T-helper 1 cell treated with Interleukin-12 subunit alpha and Interleukin-12 subunit beta and Interleukin-4 antibody, amounts not matched to agents 30 μg/mL and 1 μg/mL, for 36 hours (primary cell): Measurements from ENCODE around the gene RNF215.
A peak's percentile ranks its signal among the peaks of the same experiment; 100 is the strongest.

Experiments
- H3K27ac Mint-ChIP-seq: one replicate; pipeline ENCODE4 v1.8.0; 2021; ENCODE audit warnings: mild to moderate bottlenecking, mixed read lengths
- H3K27me3 Mint-ChIP-seq: one replicate; pipeline ENCODE4 v1.8.0; 2021; ENCODE audit warnings: low read depth, mixed read lengths
- H3K36me3 Mint-ChIP-seq: one replicate; pipeline ENCODE4 v1.8.0; 2021; ENCODE audit warnings: low read depth, mixed read lengths
- H3K4me1 Mint-ChIP-seq: one replicate; pipeline ENCODE4 v1.8.0; 2021; ENCODE audit warnings: low read depth, mixed read lengths
- H3K4me3 Mint-ChIP-seq: one replicate; pipeline ENCODE4 v1.8.0; 2021; ENCODE audit warnings: mild to moderate bottlenecking, moderate library complexity, mixed read lengths
- H3K9me3 Mint-ChIP-seq: one replicate; pipeline ENCODE4 v1.8.0; 2021; ENCODE audit warnings: mixed read lengths

RNF215 gene

DNA sequence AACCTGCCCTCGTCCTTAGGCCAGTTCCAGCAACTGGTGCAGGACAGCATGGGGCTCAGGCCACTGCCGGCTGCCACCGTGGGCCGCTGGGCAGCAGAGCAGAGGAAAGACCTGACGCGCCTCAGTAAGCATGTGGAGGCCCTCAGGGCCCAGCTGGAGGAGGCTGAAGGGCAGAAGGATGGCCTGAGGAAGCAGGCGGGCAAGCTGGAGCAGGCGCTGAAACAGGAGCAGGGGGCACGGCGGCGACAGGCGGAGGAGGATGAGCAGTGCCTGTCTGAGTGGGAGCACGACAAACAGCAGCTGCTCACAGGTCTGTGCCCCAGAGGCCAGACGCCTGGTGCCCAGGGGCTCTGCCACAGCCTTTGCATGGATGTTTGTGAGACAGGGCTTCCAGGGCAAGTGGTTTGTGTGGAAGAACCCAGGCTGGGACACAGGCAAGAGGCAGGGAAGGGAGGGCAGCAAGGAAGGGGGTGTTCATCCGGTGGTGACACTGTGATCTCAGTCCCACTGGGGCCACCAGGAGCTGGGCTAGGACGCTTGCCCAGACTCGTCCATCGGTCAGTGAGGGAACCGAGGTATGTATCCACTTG, 16.5 kb downstream of the RNF215 start:
- H3K9me3 Mint-ChIP-seq = no peaks in the 10 kb centered on the region
- H3K36me3 Mint-ChIP-seq = no peaks in the 10 kb centered on the region
- no peaks in the 10 kb centered on the region for H3K27me3 Mint-ChIP-seq
- H3K27ac Mint-ChIP-seq = no peak overlapping the region
- no peak overlapping the region for H3K4me3 Mint-ChIP-seq
- no peaks in the 10 kb centered on the region for H3K4me1 Mint-ChIP-seq

DNA sequence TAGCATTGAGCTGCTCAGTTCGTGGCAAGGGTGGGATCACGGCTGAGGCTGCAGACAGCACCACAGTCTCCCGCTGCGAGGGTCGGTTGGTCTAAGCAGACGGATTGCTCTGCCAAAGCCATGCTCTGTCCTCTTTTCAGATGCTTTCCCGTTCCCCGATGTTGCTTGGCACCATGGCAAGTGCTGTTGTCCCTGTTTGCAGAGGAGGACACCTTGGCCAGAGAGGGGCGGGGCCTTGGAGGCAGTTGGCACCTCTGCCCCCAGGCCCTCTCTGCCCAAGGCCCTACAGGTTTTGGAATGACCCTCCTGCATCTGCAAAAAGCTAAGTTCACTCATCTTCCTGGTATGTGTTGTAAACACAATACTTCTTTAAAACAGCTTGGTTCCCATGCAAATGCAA, 18.8 kb downstream of the RNF215 start:
- no peaks in the 10 kb centered on the region for H3K9me3 Mint-ChIP-seq
- H3K27me3 Mint-ChIP-seq = no peaks in the 10 kb centered on the region
- no peaks in the 10 kb centered on the region for H3K4me1 Mint-ChIP-seq
- no peaks in the 10 kb centered on the region for H3K36me3 Mint-ChIP-seq
- H3K27ac Mint-ChIP-seq = no peak overlapping the region
- no peak overlapping the region for H3K4me3 Mint-ChIP-seq

DNA sequence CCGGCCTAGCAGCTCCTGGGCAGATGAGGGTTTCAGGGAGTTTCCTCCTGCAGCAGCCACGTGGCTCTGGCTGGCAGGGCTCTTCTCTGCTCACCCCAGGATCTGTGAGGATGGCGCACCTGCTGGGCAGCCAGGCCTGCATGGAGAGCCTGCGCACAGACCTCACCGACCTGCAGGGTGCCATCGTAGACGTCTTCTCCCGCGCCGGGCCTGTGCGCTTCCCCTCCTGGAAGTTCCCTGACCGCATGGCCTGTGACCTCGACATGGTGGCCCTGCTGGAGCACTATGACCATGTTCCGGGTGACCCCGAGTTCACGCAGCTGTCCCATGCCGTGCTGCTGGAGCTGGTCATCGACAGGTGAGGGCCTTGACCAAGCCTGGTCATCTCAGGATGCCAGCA, 21.3 kb downstream of the RNF215 start:
- no peak overlapping the region for H3K27ac Mint-ChIP-seq
- H3K4me1 Mint-ChIP-seq = peaks cover 5% of the 10 kb centered on the region
- no peak overlapping the region for H3K4me3 Mint-ChIP-seq
- no peaks in the 10 kb centered on the region for H3K9me3 Mint-ChIP-seq
- no peaks in the 10 kb centered on the region for H3K27me3 Mint-ChIP-seq
- H3K36me3 Mint-ChIP-seq = peaks cover 3% of the 10 kb centered on the region

DNA sequence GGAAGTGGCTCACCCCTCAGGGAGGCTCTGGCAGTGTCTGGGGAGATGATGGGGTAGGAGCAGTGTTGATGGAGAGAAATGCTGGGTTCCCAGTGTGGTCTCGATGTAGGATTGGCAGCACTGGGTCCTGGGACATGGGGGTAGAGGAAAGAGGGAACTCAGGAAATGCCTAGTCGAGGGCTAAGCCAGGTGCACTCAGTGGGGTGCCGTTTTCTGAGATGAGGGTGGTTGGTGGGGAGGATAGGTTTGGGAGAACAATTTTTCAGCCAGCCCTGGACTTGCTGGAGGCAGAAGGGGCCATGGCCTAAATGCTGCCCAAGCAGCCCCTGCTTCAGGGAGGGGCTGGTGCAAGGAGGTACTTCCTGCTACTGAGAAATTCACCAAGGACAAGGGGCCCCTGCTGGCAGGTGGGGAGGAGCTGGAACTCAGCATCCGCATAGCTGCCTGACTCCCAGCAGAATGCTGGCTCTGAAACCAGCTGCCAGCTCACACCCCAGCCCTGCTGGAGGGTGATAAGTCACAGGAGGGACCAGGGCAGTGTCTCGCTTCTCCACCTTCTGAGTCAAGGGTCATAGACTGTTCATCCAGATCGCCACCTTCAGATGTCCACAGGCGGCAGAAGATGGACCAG, 24.4 kb downstream of the RNF215 start:
- peaks cover 3% of the 10 kb centered on the region for H3K36me3 Mint-ChIP-seq
- H3K4me3 Mint-ChIP-seq = no peak overlapping the region
- H3K27me3 Mint-ChIP-seq = no peaks in the 10 kb centered on the region
- peak overlapping the region; percentile 32 for H3K27ac Mint-ChIP-seq
- no peaks in the 10 kb centered on the region for H3K9me3 Mint-ChIP-seq
- H3K4me1 Mint-ChIP-seq = peaks cover 8% of the 10 kb centered on the region

DNA sequence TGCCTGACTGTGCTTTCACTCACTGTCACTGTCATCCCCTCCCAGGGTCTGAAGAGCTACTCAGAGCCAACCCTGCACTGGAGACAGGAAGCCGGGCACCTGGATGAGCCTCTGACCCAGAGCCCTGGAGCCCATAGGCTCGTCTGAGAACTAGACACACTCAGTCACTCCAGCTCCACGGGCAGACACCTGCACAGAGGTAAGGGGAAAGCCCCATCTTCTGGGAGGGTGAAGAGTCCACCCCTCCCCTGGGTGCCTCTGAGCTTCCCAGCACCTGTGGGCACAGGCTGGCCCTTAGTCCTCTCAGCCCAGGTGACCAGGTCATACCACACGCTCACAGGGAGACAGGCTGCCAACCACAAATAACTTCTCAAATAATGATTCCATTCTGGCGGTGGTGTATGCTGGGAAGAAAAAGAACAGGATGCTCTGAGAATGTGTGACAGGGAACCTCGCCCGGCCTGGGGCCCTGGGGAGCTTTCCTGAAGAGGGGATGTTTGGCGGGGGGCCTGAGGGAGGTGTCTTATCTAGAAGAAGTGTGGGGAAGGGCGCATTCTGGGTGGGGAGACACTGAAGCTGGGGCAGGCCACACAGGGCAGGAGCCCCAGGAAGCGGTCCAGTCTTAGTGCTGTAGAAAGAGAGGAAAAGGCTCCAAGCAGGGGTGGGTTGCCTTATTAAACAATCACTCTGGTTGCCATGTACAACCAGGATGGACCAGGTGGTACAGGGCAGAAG, 25.1 kb downstream of the RNF215 start:
- Mint-ChIP-seq H3K27me3 (peaks cover 4% of the 10 kb centered on the region), H3K27ac (peak overlapping the region; percentile 32), H3K9me3 (no peaks in the 10 kb centered on the region), H3K4me3 (no peak overlapping the region), H3K36me3 (peaks cover 3% of the 10 kb centered on the region), H3K4me1 (peaks cover 11% of the 10 kb centered on the region)

DNA sequence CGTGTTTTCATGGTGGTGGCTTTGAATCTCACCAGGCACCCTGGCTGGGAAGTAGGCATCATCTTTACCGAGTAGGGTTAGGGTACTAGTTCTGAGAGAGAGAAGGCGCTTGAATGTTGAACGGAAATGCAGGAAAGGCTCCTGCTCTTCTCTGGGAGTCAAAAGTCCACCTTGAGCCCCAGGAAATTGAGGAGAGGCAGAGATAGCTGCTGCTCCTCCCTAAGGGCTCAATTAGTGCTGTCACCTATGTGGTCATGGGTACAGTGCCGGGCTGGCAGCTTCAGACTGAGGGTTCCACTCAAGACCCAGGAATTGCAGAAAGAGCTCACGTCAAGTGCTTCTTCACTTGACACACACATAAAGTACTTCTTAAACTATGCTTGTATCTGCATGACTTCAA, 28.7 kb downstream of the RNF215 start:
- Mint-ChIP-seq H3K27ac (no peak overlapping the region), H3K4me3 (no peak overlapping the region), H3K27me3 (peaks cover 5% of the 10 kb centered on the region), H3K9me3 (no peaks in the 10 kb centered on the region), H3K4me1 (peaks cover 30% of the 10 kb centered on the region), H3K36me3 (peaks cover 18% of the 10 kb centered on the region)

DNA sequence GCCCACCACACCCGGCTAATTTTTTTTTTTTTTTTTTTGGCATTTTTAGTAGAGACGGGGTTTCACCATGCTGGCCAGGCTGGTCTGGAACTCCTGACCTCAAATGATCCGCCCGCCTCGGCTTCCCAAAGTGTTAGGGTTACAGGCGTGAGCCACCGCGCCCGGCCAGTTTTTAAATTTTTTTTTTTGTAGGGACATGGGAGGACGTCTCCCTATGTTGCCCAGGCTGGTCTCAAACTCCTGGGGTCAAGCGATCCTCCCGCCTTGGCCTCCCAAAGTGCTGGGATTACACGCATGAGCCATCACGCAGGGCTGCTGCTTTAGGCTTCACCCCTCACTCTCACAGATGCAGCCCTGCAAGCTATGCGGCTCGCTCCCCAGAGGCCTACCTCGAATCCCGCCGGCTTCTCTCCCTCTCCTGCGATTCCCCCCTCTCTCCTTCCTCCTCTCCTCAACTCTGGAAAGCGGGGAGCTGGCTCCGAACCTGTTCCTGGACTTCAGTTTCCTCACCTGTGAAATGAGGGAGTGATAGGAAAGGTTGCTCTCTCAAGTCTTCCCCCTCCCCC, 29.5 kb downstream of the RNF215 start:
- H3K36me3 Mint-ChIP-seq = peaks cover 17% of the 10 kb centered on the region
- H3K27ac Mint-ChIP-seq = peak overlapping the region; percentile 81

DNA sequence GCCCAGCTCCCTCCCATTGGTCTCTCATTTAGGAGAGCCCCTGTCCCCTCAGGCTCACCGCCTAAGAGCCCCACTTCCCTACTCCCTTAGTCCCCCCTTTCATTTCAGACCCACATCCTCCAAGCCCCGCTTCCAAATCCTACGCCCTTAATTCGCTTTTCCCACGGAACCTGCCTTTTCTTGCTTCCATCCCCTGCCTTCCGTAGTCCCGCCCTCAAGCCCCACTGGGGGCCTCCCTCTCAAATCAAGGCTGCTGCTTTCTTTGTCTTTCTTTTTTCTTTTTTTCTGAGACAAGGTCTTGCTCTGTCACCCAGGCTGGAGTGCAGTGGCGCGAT, 30.0 kb downstream of the RNF215 start:
- Mint-ChIP-seq H3K9me3 (no peaks in the 10 kb centered on the region), H3K27me3 (peaks cover 5% of the 10 kb centered on the region), H3K4me3 (peak overlapping the region; percentile 91), H3K36me3 (peaks cover 18% of the 10 kb centered on the region), H3K4me1 (peaks cover 26% of the 10 kb centered on the region), H3K27ac (peak overlapping the region; percentile 86)

More for the DNA sequence above, 29.5 kb downstream of the RNF215 start:
- Mint-ChIP-seq H3K4me3 (peak overlapping the region; percentile 86), H3K27me3 (peaks cover 5% of the 10 kb centered on the region), H3K9me3 (no peaks in the 10 kb centered on the region), H3K4me1 (peaks cover 30% of the 10 kb centered on the region)

DNA sequence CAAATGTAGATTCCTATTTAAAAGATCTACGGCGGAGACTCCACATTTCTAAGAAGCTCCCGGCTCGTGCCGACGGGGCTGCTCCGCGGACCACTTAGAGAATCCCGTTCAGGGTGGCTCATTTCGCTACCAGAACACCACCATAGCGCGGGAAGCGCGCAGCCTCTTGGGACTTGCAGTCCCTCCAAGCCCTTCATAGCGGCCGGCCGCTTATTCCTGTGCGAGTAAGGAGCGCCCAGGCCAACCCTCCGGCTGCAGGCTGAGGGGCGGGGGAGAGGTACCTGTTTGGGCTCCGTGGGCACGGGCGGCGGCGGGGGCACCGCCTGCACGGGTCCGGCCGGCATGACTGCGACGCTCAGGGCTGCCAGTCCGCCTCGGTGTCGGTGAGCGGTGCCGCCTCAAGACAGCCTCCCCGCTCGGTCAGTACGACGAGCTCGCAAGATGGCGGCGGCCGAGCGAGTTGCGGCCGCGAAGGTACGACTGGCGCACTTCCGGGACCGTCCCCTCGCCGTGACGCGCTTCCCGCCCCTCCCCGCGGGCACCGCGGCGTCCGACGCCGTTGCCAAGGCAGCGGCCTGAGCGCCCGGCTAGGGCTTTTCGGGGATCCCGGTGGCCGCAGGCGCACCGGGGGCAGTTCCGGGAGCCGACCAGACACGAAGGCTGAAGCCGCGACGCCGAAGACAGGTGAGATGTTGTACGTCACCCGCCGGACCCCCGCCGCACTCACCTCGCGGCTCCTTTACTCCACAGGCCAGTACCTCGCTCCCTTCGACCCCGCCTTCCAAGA, 30.6 kb downstream of the RNF215 start, which contains the start of the genes CCDC157 and SF3A1:
TSS of gene CCDC157 (plus strand) at position 559 of the 787 bp plus-strand sequence. CDS start 8,994 bp downstream, outside the sequence.
TSS of gene SF3A1 (minus strand) at position 446 of the 787 bp plus-strand sequence. CDS start at position 344, 102 bp downstream.
- peak within 1 kb of the TSS; percentile 86 for H3K27ac Mint-ChIP-seq
- H3K36me3 Mint-ChIP-seq = peaks cover 23% of the 10 kb centered on the region
- peaks cover 26% of the 10 kb centered on the region for H3K4me1 Mint-ChIP-seq
- H3K4me3 Mint-ChIP-seq = peak within 1 kb of the TSS; percentile 91
- H3K27me3 Mint-ChIP-seq = peaks cover 5% of the 10 kb centered on the region
- H3K9me3 Mint-ChIP-seq = no peaks in the 10 kb centered on the region

DNA sequence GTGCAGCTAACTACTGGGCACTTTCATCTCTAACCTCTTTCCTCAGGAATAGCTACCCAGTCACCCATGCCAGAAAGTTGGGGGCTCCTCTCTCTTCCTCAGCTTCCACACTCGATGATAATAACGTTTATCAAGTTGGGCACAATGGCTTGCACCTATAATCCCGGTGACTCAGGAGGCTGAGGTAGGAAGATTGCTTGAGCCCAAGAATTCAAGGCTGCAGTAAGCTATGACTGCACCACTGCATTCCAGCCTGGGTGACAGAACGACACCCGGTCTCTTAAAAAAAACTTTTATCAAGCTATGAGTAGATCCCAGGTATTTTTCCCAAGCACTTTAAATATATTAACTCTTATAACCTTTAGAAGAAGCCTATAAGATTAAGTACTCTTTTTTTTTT, 32.6 kb downstream of the RNF215 start:
- Mint-ChIP-seq H3K27ac (peak overlapping the region; percentile 60), H3K27me3 (peaks cover 5% of the 10 kb centered on the region), H3K4me1 (peaks cover 36% of the 10 kb centered on the region), H3K4me3 (peak overlapping the region; percentile 91), H3K36me3 (peaks cover 41% of the 10 kb centered on the region), H3K9me3 (no peaks in the 10 kb centered on the region)

DNA sequence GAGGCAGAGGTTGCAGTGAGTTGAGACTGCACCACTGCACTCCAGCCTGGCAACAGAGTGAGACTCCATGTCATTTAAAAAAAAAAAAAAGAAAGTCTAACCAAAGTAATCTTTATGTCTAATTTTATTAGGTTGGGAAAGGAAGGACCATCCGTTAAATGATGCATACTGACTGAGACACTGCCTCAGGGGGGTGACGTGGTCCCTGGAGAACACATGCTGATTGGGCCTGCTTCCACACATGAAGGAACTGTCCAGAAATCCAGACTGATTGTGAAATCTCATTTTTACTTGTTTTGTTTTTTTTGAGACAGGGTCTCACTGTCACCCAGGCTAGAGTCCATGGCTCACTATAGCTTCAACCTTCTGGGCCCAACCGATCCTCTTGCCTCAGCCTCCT, 36.0 kb downstream of the RNF215 start:
- Mint-ChIP-seq H3K4me3 (no peak overlapping the region), H3K36me3 (peaks cover 57% of the 10 kb centered on the region), H3K27me3 (no peaks in the 10 kb centered on the region), H3K27ac (no peak overlapping the region), H3K9me3 (no peaks in the 10 kb centered on the region), H3K4me1 (peaks cover 49% of the 10 kb centered on the region)

DNA sequence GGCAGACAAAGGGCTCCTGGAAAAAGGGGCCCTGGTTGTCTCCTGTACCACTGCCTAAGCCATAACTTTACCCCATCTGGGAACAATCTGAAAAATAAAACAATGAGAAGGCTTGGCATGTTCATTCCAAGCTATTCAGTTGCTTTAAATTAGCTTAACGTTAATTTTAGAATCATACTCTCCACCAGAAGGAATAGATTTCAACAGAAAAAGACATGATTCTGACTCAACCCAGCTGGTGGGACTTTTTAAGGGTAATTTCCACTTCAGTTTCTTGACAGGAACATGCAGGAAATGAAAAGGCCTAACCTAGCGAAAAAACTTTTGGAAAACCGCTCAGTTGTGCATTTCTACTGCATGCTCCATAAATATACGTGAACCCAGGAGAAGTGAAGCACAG, 38.4 kb downstream of the RNF215 start:
- peak overlapping the region; percentile 81 for H3K27ac Mint-ChIP-seq
- no peaks in the 10 kb centered on the region for H3K9me3 Mint-ChIP-seq
- H3K4me3 Mint-ChIP-seq = peak overlapping the region; percentile 37
- H3K36me3 Mint-ChIP-seq = peaks cover 65% of the 10 kb centered on the region
- H3K27me3 Mint-ChIP-seq = no peaks in the 10 kb centered on the region
- peaks cover 35% of the 10 kb centered on the region for H3K4me1 Mint-ChIP-seq

DNA sequence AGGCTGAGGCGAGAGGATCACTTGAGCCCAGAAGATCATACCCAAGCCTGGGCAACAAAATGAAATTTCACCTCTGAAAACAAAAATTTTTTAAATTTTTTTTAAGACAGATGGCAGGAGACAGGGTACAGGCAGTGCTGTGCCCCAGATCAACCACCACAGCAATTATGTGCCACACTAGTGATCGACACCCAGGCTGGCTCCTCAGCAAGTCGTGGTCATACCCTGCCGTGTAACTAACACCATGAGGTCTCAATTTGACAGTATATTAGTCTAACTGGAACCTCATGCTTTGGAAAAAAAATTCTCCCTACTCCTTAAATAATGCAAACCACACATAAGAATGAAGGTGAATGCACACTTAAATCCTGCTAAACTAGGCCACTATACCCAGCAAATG, 38.8 kb downstream of the RNF215 start:
- Mint-ChIP-seq H3K36me3 (peaks cover 64% of the 10 kb centered on the region), H3K4me3 (peak overlapping the region; percentile 37), H3K9me3 (no peaks in the 10 kb centered on the region), H3K27ac (peak overlapping the region; percentile 81), H3K4me1 (peaks cover 32% of the 10 kb centered on the region), H3K27me3 (no peaks in the 10 kb centered on the region)

DNA sequence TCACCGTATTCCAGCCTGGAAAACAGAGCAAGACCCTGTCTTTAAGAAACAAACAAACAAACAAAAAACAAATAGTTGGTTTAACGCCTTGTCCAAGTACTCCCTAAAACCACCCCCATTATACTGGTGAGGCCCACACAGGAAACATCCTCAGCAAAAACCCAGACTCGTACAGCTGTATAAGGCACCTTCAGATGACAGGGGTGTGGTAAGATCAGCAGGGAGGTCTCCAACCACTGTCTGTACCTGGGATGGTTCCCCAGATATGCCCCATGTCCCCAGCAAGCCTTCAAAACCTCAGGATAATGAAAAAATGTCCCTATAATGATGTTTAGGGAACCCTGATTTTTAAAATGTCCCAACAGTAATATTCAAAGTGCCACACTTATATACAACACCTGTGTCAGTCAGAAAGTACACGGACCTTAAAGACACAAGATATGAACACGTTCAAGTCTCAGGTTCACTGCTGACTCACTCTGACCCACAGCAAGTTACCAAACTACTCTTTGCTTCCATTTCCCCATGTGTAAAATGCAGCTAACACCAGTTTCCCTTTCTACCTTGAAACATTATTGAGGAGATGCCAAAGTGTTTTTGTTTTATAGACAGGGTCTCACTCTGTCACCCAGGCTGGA, 39.8 kb downstream of the RNF215 start:
- H3K4me1 Mint-ChIP-seq = peaks cover 32% of the 10 kb centered on the region
- H3K27me3 Mint-ChIP-seq = no peaks in the 10 kb centered on the region
- no peaks in the 10 kb centered on the region for H3K9me3 Mint-ChIP-seq
- H3K4me3 Mint-ChIP-seq = no peak overlapping the region
- H3K36me3 Mint-ChIP-seq = peaks cover 67% of the 10 kb centered on the region
- H3K27ac Mint-ChIP-seq = peak overlapping the region; percentile 72
